HepG2 (cell line): ENCODE data around the gene USP15. TPM values are rescaled to one million over a fixed set of nuclear protein-coding genes. Genes with fewer than 3 reads are reported as not detected.

Experiments used
- CERS6 ChIP-seq: sonication (generic); formaldehyde crosslinking; IDR thresholded peaks from 2 replicates; pipeline ENCODE4 v1.5.0; 2020; ENCODE audit warnings: missing genetic modification reagents
- GATA4 ChIP-seq: sonication (generic); IDR thresholded peaks from 2 replicates; pipeline ENCODE4 v1.6.1; 2016; ENCODE audit warnings: antibody characterized with exemption, low read depth, borderline replicate concordance
- HNF1B ChIP-seq: sonication (generic); formaldehyde crosslinking; IDR thresholded peaks from 2 replicates; pipeline ENCODE4 v1.5.1; 2020; ENCODE audit warnings: mild to moderate bottlenecking, moderate library complexity, missing genetic modification reagents
- IKZF5 ChIP-seq: IDR thresholded peaks from 2 replicates; pipeline ENCODE4 v1.6.1; 2018; ENCODE audit warnings: missing genetic modification reagents, mild to moderate bottlenecking, missing compliant biosample characterization
- IRF1 ChIP-seq: sonication (generic); formaldehyde crosslinking; IDR thresholded peaks from 2 replicates; pipeline ENCODE4 v1.4.0; 2020; ENCODE audit warnings: low read depth, mild to moderate bottlenecking, missing genetic modification reagents
- JUN ChIP-seq: sonication (generic); formaldehyde crosslinking; IDR thresholded peaks from 2 replicates; pipeline ENCODE4 v1.4.0; 2020; ENCODE audit warnings: mild to moderate bottlenecking, missing genetic modification reagents
- KDM2A ChIP-seq: sonication (generic); formaldehyde crosslinking; IDR thresholded peaks from 2 replicates; pipeline ENCODE4 v1.4.0; 2020; ENCODE audit warnings: low read depth, missing genetic modification reagents, borderline replicate concordance
- KMT2A ChIP-seq: sonication (generic); formaldehyde crosslinking; IDR thresholded peaks from 2 replicates; pipeline ENCODE4 v1.4.0; 2020; ENCODE audit warnings: missing genetic modification reagents
- POGK ChIP-seq: sonication (generic); formaldehyde crosslinking; conservative IDR thresholded peaks from 2 replicates; pipeline ENCODE4 v1.8.0; 2022; ENCODE audit warnings: mild to moderate bottlenecking, moderate library complexity, missing genetic modification reagents
- TFAP4 ChIP-seq: sonication (generic); IDR thresholded peaks from 2 replicates; pipeline ENCODE4 v1.6.1; 2016; ENCODE audit warnings: low read depth, borderline replicate concordance
- ZNF550 ChIP-seq: sonication (generic); formaldehyde crosslinking; IDR thresholded peaks from 2 replicates; pipeline ENCODE4 v1.4.0; 2020; ENCODE audit warnings: mild to moderate bottlenecking, missing genetic modification reagents, borderline replicate concordance
- ZNF589 ChIP-seq: sonication (generic); formaldehyde crosslinking; conservative IDR thresholded peaks from 2 replicates; pipeline ENCODE4 v1.8.0; 2022; ENCODE audit warnings: mild to moderate bottlenecking, moderate library complexity, missing genetic modification reagents
- ZNF605 ChIP-seq: sonication (generic); formaldehyde crosslinking; IDR thresholded peaks from 2 replicates; pipeline ENCODE4 v1.8.0; 2022; ENCODE audit warnings: mild to moderate bottlenecking, missing genetic modification reagents
- ZNF687 ChIP-seq: sonication (generic); formaldehyde crosslinking; IDR thresholded peaks from 2 replicates; pipeline ENCODE4 v1.5.1; 2020; ENCODE audit warnings: mild to moderate bottlenecking, missing genetic modification reagents, moderate library complexity
- polyA plus RNA-seq, 8 experiments: library from polyadenylated mRNA; depleted of rRNA in 3 of 8; stranded (reverse) in 7 of 8; unstranded in 1 of 8; fragments of >200 nt; fragmentation: Illumina TruSeq in 4 of 8; extraction: Trizol in 4 of 8; gene quantifications; 2 replicates each; pipeline versions ENCODE4 v1.2.1 to v1.2.3, GENCODE V29; 2011 to 2016; ENCODE audit warnings: low read depth in 4 of 8, missing spikeins in 1 of 8, mixed read lengths in 1 of 8; ENCODE audit not compliant: insufficient read depth in 1 of 8
- total RNA-seq, 5 experiments: library from RNA; depleted of rRNA; stranded (reverse); fragments of >200 nt; fragmentation: Illumina TruSeq; extraction: Trizol; gene quantifications; 2 replicates each; pipeline ENCODE4 v1.2.3, GENCODE V29; 2016; ENCODE audit warnings: low read depth in 1 of 5

USP15 gene
- total and polyA plus RNA-seq, 2 of the 13 experiments (the other 11 are each of a cell fraction or from before 2014, with no cell fraction given), result 17.3 to 51.7 TPM

GRCh38 chr12:62435303-62436163 is 175.3 kb downstream of the USP15 start (continued):
- TF ChIP-seq HNF1B (no peak), KMT2A (CRISPR knock-in tag) (peak; percentile 56; the same call in 1 of the 2 replicates), ZNF605 (CRISPR knock-in tag) (no peak; the same call in 1 of the 2 replicates), ZNF687 (CRISPR knock-in tag) (peak; percentile 67), JUN (CRISPR knock-in tag) (no peak), CERS6 (CRISPR knock-in tag) (no peak), KDM2A (CRISPR knock-in tag) (0 out of 2 replicates have a peak, but pooled peaks have one; percentile 10), ZNF550 (no peak), POGK (CRISPR knock-in tag) (no peak), TFAP4 (no peak), ZNF589 (CRISPR knock-in tag) (no peak), GATA4 (no peak), IRF1 (CRISPR knock-in tag) (no peak), IKZF5 (CRISPR knock-in tag) (no peak)
